Spleen (tissue), 7 donors: Measurements from ENCODE around the gene SIK3.

Source experiments
- POLR2A ChIP-seq, 3 donors: fragments of 450-650 bp; IDR thresholded peaks; one replicate each; pipeline ENCODE4 v1.5.1; 2017; ENCODE audit warnings: antibody characterized with exemption in 3 of 3, mild to moderate bottlenecking in 1 of 3
- POLR2AphosphoS5 ChIP-seq, 3 donors: sonication (generic); formaldehyde crosslinking; IDR thresholded peaks; one replicate each; pipeline ENCODE4 v1.5.1; 2017; ENCODE audit warnings: antibody characterized with exemption in 3 of 3
- TF ChIP-seq, protein P1 (sequence below), 11 experiments: fragments of 200-600 bp in 7 of 11; fragments of 450-650 bp in 4 of 11; sonication (generic) in 4 of 11; IDR thresholded peaks in 8 of 11; conservative IDR thresholded peaks in 3 of 11; 1 replicate in 7 of 11; 2 replicates in 4 of 11; pipeline versions ENCODE4 v1.4.0 to v1.8.0; 2016 to 2021; ENCODE audit warnings: antibody characterized with exemption in 11 of 11, inconsistent platforms in 4 of 11, mild to moderate bottlenecking in 1 of 11
- donor health status: DM: no; HTN: no; CAD: no; lungs with moderate emphysema.
- donor health status: DM: no; HTN: no; CAD: no.
- donor health status: DM: no; HTN: no; CAD: no.

DNA sequence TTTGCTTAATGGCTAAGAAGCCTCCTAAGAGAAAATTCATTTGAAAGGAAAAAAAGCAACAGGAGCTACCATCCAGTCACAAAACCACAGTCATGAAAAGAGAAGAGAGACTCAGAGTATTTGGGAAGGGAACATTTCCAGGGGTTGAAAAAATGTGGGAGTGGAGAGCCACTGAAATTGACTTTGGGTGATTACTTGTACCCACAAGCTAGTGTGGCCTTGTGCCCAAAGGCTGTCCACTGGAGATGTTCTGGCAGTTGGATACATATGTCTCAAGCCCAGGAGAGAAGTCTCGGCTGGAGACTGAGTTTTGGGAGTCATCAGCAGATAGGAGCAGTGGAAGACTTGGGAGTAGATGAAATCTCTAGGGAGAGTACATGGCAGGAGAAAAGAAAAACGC lies 303.4 kb downstream of the SIK3 start:
- TF ChIP-seq, protein P1, sequence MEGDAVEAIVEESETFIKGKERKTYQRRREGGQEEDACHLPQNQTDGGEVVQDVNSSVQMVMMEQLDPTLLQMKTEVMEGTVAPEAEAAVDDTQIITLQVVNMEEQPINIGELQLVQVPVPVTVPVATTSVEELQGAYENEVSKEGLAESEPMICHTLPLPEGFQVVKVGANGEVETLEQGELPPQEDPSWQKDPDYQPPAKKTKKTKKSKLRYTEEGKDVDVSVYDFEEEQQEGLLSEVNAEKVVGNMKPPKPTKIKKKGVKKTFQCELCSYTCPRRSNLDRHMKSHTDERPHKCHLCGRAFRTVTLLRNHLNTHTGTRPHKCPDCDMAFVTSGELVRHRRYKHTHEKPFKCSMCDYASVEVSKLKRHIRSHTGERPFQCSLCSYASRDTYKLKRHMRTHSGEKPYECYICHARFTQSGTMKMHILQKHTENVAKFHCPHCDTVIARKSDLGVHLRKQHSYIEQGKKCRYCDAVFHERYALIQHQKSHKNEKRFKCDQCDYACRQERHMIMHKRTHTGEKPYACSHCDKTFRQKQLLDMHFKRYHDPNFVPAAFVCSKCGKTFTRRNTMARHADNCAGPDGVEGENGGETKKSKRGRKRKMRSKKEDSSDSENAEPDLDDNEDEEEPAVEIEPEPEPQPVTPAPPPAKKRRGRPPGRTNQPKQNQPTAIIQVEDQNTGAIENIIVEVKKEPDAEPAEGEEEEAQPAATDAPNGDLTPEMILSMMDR (IDR thresholded peaks at IDR 0.05 in 8 of 11, conservative IDR thresholded peaks at IDR 0.05 in 3 of 11): no peak
- TF ChIP-seq POLR2AphosphoS5 (IDR thresholded peaks at IDR 0.05) (no peak), POLR2A (IDR thresholded peaks at IDR 0.05) (no peak)
